AML-193 (cell line): Measurements from ENCODE around the gene ZFAND2B.

Source experiments
- DNase-seq, 2 experiments: peaks; one replicate each; lab custom pipeline; 2025; lab: John Stamatoyannopoulos, UW

Gene ZFAND2B, protein sequence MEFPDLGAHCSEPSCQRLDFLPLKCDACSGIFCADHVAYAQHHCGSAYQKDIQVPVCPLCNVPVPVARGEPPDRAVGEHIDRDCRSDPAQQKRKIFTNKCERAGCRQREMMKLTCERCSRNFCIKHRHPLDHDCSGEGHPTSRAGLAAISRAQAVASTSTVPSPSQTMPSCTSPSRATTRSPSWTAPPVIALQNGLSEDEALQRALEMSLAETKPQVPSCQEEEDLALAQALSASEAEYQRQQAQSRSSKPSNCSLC

DNA sequence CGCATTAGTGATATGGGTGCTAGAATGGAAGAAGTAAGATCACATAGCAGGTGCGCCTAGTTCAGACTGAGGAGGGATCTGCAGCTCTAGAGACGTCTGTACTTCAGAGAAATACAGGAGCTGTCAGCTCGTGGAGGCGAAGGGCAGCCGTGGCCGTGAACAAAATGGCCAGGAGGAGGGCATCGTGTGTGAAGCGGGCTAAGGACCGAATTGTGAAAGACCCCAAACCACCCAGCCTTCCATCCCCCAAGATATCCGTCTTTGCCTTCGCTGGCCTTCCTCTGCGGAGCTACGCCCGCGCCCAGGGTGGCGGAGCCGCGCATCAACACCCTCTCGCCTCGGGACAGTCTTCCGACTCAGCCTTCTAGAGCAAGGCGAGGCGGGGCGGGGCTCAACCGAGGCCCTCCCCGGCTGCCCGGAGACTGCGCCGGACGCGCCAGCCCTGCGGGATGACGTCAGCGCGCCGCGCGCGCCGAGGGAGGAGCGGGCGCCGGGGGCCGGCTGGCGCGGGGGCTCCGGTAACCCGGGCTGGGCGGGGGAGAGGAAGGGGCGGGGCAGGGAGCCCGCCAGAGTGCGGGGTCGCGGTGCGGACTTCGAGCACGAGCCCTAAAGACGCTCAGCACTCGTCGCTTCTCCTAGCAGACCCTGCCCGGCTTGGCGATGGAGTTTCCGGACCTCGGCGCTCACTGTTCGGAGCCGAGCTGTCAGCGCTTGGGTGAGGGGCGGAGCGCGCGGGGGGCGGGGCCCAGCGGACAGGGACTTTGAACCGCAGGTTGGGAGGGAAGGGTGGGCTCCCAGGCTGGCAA is at the start of gene ZFAND2B:
TSS of gene ZFAND2B (plus strand) at position 455 of the 806 bp plus-strand sequence. CDS start at position 661, 206 bp downstream.
- DNase-seq, result peak; percentile 83 to 90

DNA sequence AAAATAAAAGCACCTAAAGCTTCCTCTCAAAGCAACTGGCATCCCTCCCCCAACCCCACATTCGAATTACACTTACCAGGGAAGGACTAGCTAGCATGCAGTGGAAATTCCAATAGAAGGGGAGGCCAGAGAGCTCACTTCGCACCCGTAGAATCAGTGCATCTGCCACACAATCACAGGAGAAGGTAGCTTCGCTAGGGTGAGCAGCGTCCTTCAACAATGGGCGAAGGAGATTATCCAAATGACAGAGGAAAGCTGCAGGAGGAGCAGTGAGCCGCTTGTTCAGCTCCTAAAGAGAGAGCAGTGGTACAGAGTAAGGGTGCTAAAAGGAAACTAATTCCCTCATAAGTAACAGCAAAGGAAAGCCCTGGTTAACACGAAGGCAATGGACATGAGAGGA is 49.2 kb upstream of the ZFAND2B start:
- no peak for DNase-seq

DNA sequence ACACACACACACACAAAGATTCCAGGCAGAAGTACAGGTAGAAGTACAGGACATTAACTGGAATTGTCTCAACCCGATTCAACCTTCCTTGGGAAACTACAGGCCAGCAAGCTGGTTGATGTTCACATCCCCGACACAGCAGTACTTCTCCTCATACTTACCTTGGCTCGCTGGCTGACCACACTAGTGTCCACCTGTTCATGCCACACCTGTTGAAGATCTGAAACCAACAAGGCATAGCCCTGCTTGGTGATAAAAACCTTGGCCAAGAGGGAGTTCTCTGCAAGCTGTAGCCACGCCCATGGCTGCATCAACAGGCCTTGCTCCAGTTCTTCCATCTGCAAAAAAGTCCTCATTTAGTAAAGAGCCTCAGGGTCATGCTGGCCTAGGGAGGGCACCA is 48.6 kb upstream of the ZFAND2B start:
- no peak for DNase-seq

DNA sequence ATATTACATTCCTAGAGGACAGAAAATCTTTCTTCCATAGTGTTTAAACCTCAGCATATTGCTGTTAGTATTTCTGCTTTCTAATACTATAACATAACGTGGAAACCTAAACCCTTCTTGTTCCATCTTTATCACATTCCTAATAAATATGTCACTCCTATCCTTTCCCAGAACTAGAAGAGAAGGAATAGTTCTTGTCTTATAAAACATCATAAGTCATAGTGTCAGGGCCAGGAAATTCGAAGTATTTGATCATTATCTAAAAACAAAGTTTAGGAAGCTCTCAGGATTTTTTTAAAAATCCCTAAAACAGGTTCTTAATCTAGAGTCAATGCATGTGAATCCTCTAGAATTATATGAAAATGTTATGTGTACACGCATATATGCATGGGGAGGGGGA is 48.0 kb upstream of the ZFAND2B start:
- no peak for DNase-seq

DNA sequence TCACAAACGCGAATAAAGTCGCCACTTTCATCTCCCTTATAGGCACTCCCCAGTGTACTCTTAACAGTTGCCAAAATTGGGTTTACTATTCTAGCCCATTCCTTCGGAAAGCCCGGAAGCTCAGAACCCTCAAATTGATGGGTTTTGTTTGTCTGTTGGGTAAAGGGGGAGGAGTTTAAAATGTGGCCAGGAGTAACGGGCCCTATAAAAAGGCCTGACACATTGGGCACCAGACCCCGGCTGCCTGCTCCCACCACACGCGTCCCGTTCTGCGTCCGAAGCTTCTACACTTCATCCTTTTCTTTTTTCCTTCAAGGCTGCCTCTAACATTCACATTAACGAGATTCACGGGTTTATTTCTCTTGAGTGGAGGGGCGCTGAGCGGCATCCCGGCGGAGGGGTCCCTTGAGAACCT is 46.8 kb upstream of the ZFAND2B start:
- no peak for DNase-seq

DNA sequence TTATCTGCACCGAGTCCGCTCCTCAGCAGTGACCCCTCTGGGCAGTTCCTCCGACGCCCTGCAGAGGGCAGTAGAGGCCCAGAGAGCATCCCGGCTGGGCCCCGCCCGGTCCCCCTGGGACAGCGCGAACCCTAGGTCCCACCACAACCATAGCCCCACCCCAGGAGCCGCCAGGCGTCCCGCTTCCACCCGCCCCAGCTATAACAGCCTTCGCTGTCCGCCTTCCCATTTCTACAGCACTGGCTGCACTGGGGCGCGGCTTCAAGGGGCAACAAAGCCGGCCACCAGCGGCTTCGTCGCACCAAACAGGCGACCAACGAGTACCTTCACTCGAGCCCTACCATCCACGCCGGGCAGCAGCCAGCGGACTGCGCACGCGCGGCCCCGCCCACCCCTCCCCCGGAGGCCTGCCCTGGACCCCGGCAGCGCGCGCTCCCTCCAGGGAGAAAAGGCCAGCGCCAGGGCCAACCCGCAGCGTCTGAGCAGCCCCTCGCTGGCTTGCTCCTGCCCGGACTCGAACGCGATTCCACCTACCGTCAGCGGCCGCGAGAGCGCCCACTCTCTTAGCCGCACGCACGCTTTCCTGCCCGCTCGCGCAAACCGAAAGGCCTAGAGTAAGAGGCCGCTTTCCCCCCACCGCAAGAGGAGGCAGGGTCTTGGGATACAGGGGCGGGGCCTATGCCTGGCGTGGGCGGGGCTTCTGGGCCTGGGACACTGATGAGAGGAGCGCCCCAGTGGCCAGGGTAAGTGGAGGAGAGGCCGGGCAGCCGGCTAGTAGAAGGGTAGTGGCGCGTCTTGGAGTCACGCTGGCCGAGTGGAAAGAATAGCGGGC is 46.2 kb upstream of the ZFAND2B start, which contains the start of gene NHEJ1:
TSS of gene NHEJ1 (minus strand) at position 630 of the 832 bp plus-strand sequence. CDS start 2,453 bp downstream, outside the sequence.
- peak; percentile 78 to 89 for DNase-seq

DNA sequence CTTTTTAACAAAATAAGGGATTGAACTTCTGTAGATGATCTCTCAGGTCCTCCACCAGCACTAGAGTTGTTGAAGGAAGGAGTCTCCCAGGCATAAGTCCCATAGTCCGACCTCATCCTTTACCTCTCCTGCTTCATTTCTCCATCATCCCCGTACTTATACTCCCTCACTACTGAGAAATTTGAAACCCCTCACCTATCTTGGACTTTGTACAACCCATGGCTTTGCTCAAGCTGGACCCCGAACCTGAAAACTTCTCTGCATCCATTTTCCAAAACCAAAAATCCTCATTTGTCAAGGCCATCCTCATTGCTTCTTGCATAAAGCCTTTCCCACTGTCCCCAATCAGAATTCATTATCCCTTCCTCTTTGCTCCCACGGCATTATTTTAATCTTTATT is 45.5 kb upstream of the ZFAND2B start:
- DNase-seq, result no peak

DNA sequence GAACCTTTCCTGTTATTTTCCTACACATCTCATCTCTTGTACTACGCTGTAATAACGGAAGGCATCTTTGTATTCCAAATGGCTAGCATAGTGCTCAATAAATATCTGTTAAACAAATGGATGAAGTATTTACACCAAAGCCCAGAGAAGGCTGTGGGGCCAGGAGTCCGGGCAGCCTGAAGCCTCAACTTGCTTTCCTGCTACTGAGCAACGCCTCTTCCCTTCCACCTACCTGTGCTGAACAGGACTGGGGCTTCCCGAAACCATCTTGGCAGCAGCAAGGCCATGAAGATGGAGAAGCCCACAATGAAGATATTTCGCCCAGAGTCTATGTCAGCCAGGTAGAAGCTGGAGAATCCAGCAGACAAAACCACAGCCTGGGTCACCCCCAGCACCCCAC is 43.4 kb upstream of the ZFAND2B start:
- DNase-seq, result no peak

DNA sequence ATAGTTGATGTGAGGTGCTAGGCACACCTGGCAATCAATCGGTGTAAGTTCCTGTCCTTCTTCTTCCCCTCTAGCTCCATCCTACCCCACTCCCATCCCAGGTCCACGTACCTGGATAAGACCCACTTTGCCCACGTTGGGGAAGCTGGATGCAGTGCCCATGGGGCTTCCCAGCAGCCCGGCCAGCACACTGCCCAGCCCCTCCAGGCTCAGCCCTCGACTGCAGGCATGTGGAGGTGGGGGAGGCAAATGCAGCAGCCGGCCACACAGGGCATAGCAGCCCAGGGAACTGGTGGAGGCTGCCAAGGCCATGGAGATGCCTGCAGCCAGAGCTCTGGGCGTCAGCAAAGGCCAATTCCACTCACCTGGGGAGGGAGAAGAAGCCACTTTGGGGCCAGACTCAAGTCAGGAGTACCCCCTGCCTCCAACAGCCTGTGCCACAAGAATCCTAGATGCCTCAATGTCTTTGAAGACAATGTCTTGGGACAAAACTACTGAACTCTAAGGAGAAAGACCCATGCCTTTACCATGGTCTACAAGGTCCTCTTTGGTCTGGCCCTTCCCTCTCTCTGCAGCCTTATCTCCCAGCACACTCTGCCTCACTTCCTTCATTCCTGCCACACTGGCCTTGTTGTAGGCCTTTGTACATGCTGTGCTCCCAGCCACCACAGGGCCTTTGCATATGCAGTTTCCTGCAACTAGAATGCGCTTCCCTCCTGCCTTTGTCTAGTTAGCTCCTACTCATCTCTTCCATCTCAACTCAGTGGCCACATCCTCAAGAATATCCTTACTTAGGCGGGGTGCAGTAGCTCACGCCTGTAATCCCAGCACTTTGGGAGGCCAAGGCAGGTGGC is 41.3 kb upstream of the ZFAND2B start:
- no peak for DNase-seq

DNA sequence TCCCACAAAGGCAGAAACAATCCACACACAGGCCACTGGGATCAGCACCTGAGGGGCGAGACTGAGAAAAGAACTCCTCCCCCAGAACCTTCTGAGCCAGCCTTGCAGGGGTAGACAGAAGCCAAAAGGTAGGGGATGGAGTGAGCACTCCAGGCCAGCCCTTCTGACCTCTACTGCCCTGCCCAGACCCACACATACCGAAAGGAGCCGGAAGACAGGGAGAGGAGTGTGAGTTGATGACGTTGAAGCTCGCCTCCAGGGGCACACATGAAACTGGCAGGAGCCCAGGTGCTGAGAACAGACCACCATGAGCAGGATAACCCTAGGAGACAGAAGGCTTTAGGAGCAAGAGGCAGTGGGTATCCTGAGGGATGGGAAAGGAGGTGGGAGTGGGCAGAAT is 38.6 kb upstream of the ZFAND2B start:
- no peak for DNase-seq

DNA sequence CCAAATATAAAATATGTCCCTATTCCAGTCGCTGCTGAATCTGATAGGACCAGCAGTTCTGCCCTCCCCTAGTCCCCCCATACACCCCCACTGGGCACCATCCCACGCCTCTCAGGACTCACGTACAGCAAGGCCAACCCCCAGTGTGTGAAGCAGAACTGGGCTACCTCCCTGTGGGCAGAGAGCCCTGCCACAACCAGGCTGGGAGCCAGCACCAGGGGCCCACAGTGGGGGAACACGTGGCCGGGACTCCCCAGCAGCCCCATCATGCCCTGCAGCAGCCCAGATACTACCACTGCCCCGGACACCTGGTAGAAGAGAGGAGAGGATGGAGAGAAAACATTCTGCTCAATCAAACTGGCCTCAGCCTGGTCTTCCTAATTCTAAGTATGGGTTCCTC is 38.1 kb upstream of the ZFAND2B start:
- DNase-seq, result no peak

DNA sequence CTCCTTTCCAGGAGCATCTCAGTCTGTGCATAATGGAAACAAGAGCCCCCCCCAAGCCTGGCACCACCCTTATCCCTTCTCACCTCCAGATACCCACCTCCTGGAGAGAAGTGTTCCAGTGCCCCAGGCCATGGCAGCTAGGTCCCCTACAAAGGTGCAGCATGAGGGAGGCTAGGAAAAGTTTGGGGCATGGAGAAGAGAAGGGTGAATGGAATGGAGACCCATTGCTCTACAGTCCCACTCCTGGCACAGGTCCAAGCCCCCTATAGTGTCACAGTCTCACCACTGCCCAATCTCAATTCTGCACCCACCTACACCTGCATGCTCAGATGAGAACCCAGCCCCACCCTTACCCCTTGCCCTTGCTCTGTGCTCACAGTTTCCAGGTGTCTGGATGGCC is 37.6 kb upstream of the ZFAND2B start:
- no peak for DNase-seq

DNA sequence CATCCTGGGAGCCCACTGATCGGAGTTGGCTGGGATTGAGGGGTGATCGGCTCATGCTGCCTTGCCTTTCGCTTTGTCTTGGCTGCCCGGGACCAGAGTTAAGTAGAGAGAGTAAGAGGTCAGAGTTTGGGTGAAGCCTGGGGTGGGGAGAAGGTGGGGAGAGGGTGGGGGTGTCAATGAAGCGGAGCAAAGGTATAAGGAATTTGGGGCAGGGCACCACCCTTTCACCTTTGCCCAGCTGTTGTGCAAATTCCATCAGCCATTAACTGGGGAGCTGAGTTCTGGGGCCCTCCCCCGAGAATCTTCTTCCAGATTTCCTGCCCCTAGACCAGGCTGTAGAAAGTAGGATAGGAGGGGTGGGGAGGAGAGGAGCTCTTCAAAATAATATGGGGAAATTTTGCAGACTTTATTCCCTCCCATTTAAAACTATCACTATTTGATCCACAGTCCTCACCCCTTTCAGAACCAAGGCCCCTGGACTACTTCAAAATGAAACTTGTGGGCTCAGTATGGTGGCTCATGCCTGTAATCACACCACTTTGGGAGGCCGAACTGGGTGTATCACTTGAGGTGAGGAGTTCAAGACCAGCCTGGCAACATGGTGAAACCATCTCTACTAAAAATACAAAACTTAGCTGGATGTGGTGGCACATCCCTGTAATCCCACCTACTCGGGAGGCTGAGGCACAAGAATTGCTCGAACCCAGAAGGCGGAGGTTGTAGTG is 36.5 kb upstream of the ZFAND2B start, which contains the start of gene SLC23A3:
TSS of gene SLC23A3 (minus strand) at position 100 of the 725 bp plus-strand sequence. CDS start at position 55, 45 bp downstream.
- DNase-seq, result no peak

DNA sequence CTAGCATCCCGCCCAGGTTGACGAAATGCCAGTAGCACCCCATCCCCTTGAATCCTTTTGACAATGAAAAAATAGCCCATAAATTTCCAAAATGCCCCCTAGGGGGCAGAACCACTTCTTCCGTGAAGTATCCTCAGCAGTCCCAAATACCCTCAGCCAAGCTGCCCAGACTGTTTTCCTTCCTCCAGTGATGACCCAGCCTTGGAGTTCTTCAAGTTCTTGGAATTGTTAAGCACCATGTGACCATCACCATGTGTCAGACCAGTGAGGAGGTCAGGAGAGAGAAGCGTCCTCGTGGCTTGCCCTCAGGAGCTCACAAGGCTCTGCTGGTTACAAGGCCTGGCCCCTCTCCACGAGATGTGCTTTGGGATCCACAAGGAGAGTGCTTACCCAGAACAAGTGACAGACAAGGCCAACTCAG is 35.3 kb upstream of the ZFAND2B start:
- peak; percentile 25 to 27 for DNase-seq

DNA sequence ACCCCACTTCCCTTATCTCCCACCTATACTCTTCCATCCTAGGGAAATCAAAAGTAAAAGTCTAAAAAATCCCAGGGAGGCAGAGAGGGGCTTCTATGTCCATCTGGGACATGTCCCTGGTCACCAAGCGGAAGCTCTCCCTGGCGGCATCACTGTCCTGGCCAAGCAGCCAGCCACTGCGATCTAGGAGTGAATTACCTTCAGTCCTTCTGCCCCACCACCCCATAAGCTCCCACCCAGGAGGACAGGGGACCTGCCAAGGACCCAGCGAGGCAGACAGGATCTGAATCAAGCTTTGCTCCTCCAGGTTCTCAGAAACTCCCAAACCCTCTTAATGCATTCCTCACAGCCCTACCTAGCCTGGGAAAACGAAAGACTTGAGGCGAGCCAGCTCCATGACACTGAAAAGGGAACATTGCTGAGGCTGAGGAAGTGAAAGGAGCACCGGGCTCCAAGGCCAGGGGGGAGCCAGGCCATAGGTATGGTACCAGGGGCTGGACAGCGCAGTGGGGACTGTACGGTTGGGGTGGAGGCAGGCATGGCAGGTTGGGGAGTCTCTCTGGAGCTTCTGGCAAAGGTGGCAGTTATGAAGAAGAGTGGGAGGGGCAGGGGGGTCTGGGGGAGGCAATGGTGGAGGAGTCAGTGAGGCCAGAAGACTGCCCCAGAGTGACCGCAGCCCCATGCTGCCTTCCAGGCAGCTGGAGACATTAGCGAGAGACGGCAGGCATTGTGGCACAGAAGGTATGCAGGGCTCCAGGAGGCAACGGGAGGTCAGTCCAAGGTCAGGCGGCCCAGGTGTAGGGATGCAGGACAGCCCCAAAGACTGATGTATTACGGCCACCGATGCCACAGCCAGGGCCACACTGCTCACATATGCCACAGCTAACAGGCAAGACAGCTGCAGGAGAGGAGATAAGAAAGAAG is 34.1 kb upstream of the ZFAND2B start:
- no peak for DNase-seq

DNA sequence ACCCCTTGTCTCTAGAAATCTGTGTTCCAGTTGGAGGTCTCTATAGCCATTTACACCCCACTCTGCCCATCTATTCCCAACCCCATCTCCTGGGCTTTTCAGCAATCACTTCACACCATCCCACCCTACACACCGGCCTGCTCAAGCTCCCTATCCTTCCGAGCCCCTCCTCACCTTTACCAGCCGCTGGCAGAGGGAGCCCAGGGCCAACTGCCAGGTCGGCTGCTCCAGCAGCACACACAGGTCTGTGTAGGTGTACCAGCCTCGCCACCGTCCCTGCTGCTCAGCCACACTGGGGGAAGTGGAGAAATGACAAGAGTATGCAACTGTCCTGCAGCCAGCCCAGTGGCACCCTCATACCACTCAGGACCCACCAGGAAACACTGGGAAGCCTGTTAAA is 33.4 kb upstream of the ZFAND2B start:
- no peak for DNase-seq

DNA sequence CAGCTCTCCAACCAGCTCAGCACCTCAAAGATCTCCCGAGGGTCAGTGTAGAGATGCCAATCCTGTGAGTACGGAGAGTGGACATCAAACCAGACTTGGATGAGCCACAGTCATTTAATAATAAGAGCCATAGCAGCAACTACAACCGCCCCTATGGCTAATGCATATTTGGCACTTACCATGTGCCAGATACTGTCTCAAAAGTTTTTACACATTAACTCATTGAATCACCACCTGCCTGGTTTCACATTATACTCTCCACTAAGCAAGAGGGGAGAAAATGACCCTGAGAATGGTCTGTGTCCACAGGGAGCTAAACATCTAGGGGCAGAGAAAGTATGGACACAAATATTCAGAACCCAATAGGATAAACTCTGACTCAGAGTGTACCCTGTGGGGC is 32.4 kb upstream of the ZFAND2B start:
- DNase-seq, result no peak

DNA sequence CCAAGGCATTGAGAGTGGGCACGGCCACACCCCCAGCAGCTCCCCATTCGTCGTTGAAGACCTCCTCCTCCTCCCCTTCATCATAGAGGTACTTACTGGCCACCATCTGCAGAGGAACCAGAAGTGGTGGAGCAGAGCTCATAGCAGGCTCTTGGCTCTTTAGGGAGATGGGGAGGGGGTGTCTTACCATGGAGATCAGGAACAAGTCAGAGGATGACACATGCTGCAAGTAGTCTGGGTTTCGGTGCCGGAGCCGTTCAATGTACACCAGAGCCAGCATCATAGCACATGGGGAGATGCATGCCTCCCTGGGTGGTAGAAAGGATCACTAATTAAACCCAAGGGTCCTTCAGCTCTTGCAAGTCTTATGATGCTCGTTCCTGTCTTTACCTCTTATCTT is 31.8 kb upstream of the ZFAND2B start:
- DNase-seq, result no peak

DNA sequence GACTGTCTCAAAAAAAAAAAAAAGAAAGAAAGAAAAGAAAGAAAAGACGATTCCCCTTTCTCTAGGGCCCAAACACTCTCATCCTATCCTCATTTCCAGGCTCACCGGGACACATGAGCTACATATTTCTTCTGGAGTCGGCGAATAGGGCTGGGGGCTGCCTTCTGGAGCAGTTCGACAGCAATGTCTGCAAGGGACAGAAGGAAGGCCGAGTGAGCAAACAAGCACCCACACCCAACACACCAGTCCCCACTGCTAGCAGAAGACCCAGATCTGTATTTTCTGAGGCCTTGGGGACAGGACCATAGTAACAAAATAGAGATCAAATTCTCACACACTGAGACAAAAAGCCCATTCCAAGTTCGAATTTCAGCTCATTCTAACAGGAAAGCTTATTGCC is 31.1 kb upstream of the ZFAND2B start:
- DNase-seq, result no peak
